SK-N-SH (cell line): Measurements from ENCODE around the gene COMMD7. TPM values are rescaled to one million over a fixed set of nuclear protein-coding genes. Genes with fewer than 3 reads are reported as not detected.

Source experiments
- CTCF ChIA-PET: fragments of 300-600, 350-600 bp; formaldehyde crosslinking; extraction: SDS; loops from one replicate; lab custom pipeline; 2021; lab: Yijun Ruan, JAX
- POLR2A ChIA-PET: fragments of 350-600 bp; sonication (Branson Sonifier 250); formaldehyde crosslinking; extraction: SDS; loops from one replicate; lab custom pipeline; 2020; ENCODE audit warnings: antibody characterized with exemption, inconsistent platforms; lab: Yijun Ruan, JAX
- DNase-seq: peaks from one replicate; pipeline ENCODE4 v3.0.0; 2012
- H2AFZ ChIP-seq: fragments of 200-600 bp; sonication (generic); 2 replicates; pipeline ENCODE4 v1.8.1; 2016; ENCODE audit warnings: antibody characterized with exemption, mild to moderate bottlenecking, low read depth
- H3F3A ChIP-seq: fragments of 200-600 bp; sonication (generic); replicated peaks from 2 replicates; pipeline ENCODE3; 2016; ENCODE audit warnings: antibody characterized with exemption, mild to moderate bottlenecking; ENCODE audit not compliant: insufficient read depth
- H3K27ac ChIP-seq, 2 experiments: fragments of 200-500 bp in 1 of 2; fragments of 200-600 bp in 1 of 2; sonication (Bioruptor generic) in 1 of 2; sonication (generic), shearing (Covaris generic) in 1 of 2; 2 replicates each; pipeline versions ENCODE4 v1.5.1 to v1.6.1; 2014 to 2016; ENCODE audit warnings: low read depth in 2 of 2, inconsistent platforms in 1 of 2, low read length in 1 of 2, mild to moderate bottlenecking in 1 of 2, mixed read lengths in 1 of 2
- H3K27me3 ChIP-seq: fragments of 200-600 bp; sonication (generic), shearing (Covaris generic); 2 replicates; pipeline ENCODE4 v1.6.1; 2016; ENCODE audit warnings: mixed run types; ENCODE audit not compliant: insufficient read depth
- H3K36me3 ChIP-seq, 2 experiments: fragments of 200-500 bp in 1 of 2; fragments of 200-600 bp in 1 of 2; sonication (Bioruptor generic) in 1 of 2; sonication (generic) in 1 of 2; replicated peaks in 1 of 2; 2 replicates each; pipeline versions ENCODE3 to v1.5.1; 2014 to 2016; ENCODE audit warnings: low read length in 1 of 2, mild to moderate bottlenecking in 1 of 2; ENCODE audit not compliant: insufficient read depth in 2 of 2, control insufficient read depth in 1 of 2
- H3K4me1 ChIP-seq, 2 experiments: fragments of 200-500 bp in 1 of 2; fragments of 200-600 bp in 1 of 2; sonication (Bioruptor generic) in 1 of 2; sonication (generic), shearing (Covaris generic) in 1 of 2; 2 replicates each; pipeline versions ENCODE4 v1.5.1 to v1.6.1; 2014 to 2016; ENCODE audit warnings: low read depth in 1 of 2, low read length in 1 of 2, mixed run types in 1 of 2; ENCODE audit not compliant: insufficient read depth in 2 of 2, control insufficient read depth in 1 of 2
- H3K4me2 ChIP-seq: fragments of 200-600 bp; sonication (generic), shearing (Covaris generic); 2 replicates; pipeline ENCODE4 v1.6.1; 2017; ENCODE audit warnings: mixed run types
- H3K4me3 ChIP-seq, 2 experiments: fragments of 200-500 bp in 1 of 2; fragments of 200-600 bp in 1 of 2; sonication (Bioruptor generic) in 1 of 2; sonication (generic), shearing (Covaris generic) in 1 of 2; 2 replicates each; pipeline versions ENCODE4 v1.5.1 to v1.8.1; 2014 to 2016; ENCODE audit warnings: low read depth in 2 of 2, inconsistent platforms in 1 of 2, low read length in 1 of 2, mild to moderate bottlenecking in 1 of 2, mixed read lengths in 1 of 2, moderate library complexity in 1 of 2
- H3K79me2 ChIP-seq: fragments of 200-600 bp; sonication (generic); 2 replicates; pipeline ENCODE4 v1.8.1; 2017; ENCODE audit warnings: mild to moderate bottlenecking; ENCODE audit not compliant: insufficient read depth
- H3K9ac ChIP-seq: fragments of 200-600 bp; sonication (generic); 2 replicates; pipeline ENCODE4 v1.6.1; 2017; ENCODE audit warnings: mixed run types
- H3K9me2 ChIP-seq: fragments of 200-600 bp; sonication (generic); 2 replicates; pipeline ENCODE4 v1.6.1; 2017; ENCODE audit warnings: mixed run types
- H3K9me3 ChIP-seq: fragments of 200-600 bp; sonication (generic); 2 replicates; pipeline ENCODE4 v1.6.1; 2017; ENCODE audit warnings: mixed run types, mild to moderate bottlenecking, moderate library complexity
- H4K20me1 ChIP-seq: fragments of 200-600 bp; sonication (generic); 2 replicates; pipeline ENCODE4 v1.6.1; 2017; ENCODE audit warnings: mild to moderate bottlenecking, mixed run types; ENCODE audit not compliant: insufficient read depth
- CTCF ChIP-seq: fragments of 200-600 bp; sonication (generic); IDR thresholded peaks from 2 replicates; pipeline ENCODE4 v1.6.1; 2017; ENCODE audit warnings: antibody characterized with exemption, mild to moderate bottlenecking, moderate library complexity
- EP300 ChIP-seq, 2 experiments: IDR thresholded peaks; 2 replicates each; pipeline versions ENCODE4 v1.4.0 to v1.6.1; 2012; ENCODE audit warnings: borderline replicate concordance in 1 of 2, low read depth in 1 of 2, low read length in 1 of 2
- EZH2phosphoT487 ChIP-seq: fragments of 200-600 bp; sonication (generic); IDR thresholded peaks from 2 replicates; pipeline ENCODE4 v1.6.1; 2017; ENCODE audit warnings: low read depth, mixed run types, mild to moderate bottlenecking, antibody characterized with exemption, moderate library complexity, borderline replicate concordance
- FOXJ3 ChIP-seq: sonication (generic); formaldehyde crosslinking; IDR thresholded peaks from 2 replicates; pipeline ENCODE4 v1.5.1; 2020; ENCODE audit warnings: mild to moderate bottlenecking, missing genetic modification reagents
- GABPA ChIP-seq: IDR thresholded peaks from 2 replicates; pipeline ENCODE4 v1.4.0; 2012; ENCODE audit warnings: low read depth, mild to moderate bottlenecking
- JUND ChIP-seq: IDR thresholded peaks from 2 replicates; pipeline ENCODE4 v1.4.0; 2012
- NFIC ChIP-seq: IDR thresholded peaks from 2 replicates; pipeline ENCODE4 v1.4.0; 2012; ENCODE audit warnings: borderline replicate concordance
- NRF1 ChIP-seq: IDR thresholded peaks from 2 replicates; pipeline ENCODE4 v1.6.1; 2012; ENCODE audit warnings: low read depth, mild to moderate bottlenecking, low read length
- REST ChIP-seq: IDR thresholded peaks from 2 replicates; pipeline ENCODE4 v1.6.1; 2012; ENCODE audit warnings: mild to moderate bottlenecking, low read depth, low read length, moderate library complexity
- RFX5 ChIP-seq: IDR thresholded peaks from 2 replicates; pipeline ENCODE4 v1.6.1; 2012; ENCODE audit warnings: mild to moderate bottlenecking, improper control_type of control experiment, low read length
- USF1 ChIP-seq: IDR thresholded peaks from 2 replicates; pipeline ENCODE4 v1.4.0; 2012; ENCODE audit warnings: low read depth, borderline replicate concordance
- YY1 ChIP-seq: IDR thresholded peaks from 2 replicates; pipeline ENCODE4 v1.4.0; 2012; ENCODE audit warnings: low read depth, mild to moderate bottlenecking
- WGBS: methylation state at CpG from one replicate; pipeline ENCODE4 v1.1.6; 2017; ENCODE audit warnings: low lambda C conversion rate; 5-methylcytosine and 5-hydroxymethylcytosine counted together
- polyA plus RNA-seq, 3 experiments: library from polyadenylated mRNA; depleted of rRNA; stranded (reverse); fragments of >200 nt; gene quantifications; 2 replicates each; pipeline ENCODE4 v1.2.3, GENCODE V29; 2012

The COMMD7 gene
- polyA plus RNA-seq, 1 of the 3 experiments (the other 2 are of a cell fraction), result 38.0 TPM

- Histone ChIP-seq H3F3A (no peaks in the 10 kb centered on the region), H3K27ac (no peak overlapping the region), H3K9ac (no peak overlapping the region), H3K9me2 (no peaks in the 10 kb centered on the region), H3K4me3 (no peak overlapping the region), H3K27me3 (no peaks in the 10 kb centered on the region), H2AFZ (no peak overlapping the region), H3K9me3 (no peaks in the 10 kb centered on the region), H3K4me2 (no peak overlapping the region), H3K79me2 (no peaks in the 10 kb centered on the region), H3K4me1 (peaks cover 0 to 5% of the 10 kb centered on the region in 2 experiments; a peak in 1 of 4 replicates), H3K36me3 (no peaks in the 10 kb centered on the region), H4K20me1 (no peaks in the 10 kb centered on the region)
- CTCF ChIA-PET, result interaction anchor here (15.7 kb wide), 1 partner anchor 133 kb away, joined by 326 read pairs; no protein-coding TSS in a partner anchor
- WGBS, result 51% methylated on average over 2 of the region's 2 CpGs
- POLR2A ChIA-PET, result no interaction called here
- no peak for DNase-seq
- TF ChIP-seq REST (no peak), JUND (no peak), USF1 (no peak), EP300 (IDR thresholded peaks at IDR 0.05; ENCODE audit: borderline replicate concordance in 1 of 2, low read depth in 1 of 2, low read length in 1 of 2) (no peak), CTCF (no peak), NRF1 (no peak), YY1 (no peak), GABPA (no peak), RFX5 (no peak), NFIC (no peak), FOXJ3 (CRISPR knock-in tag) (no peak), EZH2phosphoT487 (no peak)
Measured at GRCh38 chr20:32655903-32656512, 87.3 kb downstream of the COMMD7 start.
